ENCODE results near the gene HTR3A.

DNA sequence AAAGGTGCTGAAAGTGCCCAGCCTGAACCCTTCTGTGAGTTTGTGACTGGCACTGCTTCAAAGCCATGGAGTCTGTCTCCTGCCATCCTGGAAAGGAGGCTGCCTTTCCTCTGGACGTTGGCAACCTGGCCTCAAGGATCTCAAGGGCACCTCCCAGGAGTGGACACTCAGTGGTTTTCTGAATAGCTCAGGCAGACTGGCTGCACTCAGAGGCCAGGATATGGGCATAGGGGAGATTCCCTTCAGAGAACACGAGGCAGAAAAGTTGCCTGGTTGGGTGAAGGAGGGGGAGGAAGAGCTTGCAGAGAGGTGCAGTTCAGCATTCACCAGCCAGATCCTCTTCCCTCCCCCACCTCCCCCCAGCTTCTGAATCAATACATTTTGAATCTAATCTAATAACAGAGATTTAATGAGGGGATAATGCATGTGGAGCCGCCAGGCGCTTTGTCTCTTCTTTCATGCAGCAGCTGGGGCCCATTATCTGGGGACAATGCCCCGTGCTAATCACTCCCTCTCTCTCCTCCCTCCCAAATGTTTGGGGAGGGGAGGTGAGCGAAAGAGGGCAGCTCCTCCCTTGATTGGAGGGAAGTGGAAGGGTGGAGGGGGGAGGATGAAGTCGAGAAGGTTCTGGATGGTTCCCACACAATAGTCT, 17.7 kb downstream of the HTR3A start:
- TF ChIP-seq CTCF (IDR thresholded peaks at IDR 0.05; ENCODE audit: low read length) = no peak
- no peak for TF ChIP-seq EZH2phosphoT487 (IDR thresholded peaks at IDR 0.05; ENCODE audit: low read length)
- TF ChIP-seq EZH2 (optimal IDR thresholded peaks at IDR 0.05; ENCODE audit: low read depth, low read length) = no peak

Data from MM.1S (cell line).